GM20431 (cell line): ENCODE data around the gene EOLA2.
"Not testable (repeated sequence)": the region's sequence is repeated elsewhere in the genome, so short reads cannot be mapped to it uniquely, and the experiment has no call there.

ENCODE experiments used
- in situ Hi-C: fragments of 300-500 bp; cut with MseI, MboI; formaldehyde crosslinking; loops from one replicate; pipeline ENCODE4 v1.15.0; 2020; ENCODE audit warnings: low sequenced_read_pairs; ENCODE audit not compliant: unreplicated experiment

The EOLA2 gene

GRCh38 chrX:149938427-149938880 lies at the start of gene EOLA2:
EOLA2 (minus strand) TSS chrX:149938491; CDS start chrX:149933874, 4,617 bp downstream.
- in situ Hi-C loops, result no loop called here

GRCh38 chrX:149987613-149988012 lies 49.3 kb upstream of the EOLA2 start:
- in situ Hi-C loops, result no loop called here

GRCh38 chrX:149984411-149984810 lies 46.1 kb upstream of the EOLA2 start:
- in situ Hi-C loops, result no loop called here

DNA sequence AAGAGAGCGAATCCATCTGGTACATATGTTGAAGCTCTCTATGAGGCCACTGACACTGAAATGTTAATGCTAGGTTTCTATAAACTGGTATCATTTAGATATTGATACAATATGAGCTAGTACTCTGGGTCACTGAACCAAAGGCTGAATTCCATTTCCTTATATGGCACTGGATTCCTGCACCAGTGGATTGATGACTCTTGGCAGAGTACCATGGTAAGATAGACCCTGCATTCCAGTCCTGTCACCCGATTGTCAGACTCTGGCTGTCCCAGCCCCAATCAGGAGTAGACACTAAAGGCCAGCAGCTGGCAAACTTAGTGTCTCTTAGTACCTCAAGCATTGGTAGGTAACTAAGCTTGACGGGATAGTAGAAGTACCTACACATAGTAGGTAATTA lies 44.0 kb upstream of the EOLA2 start:
- in situ Hi-C loops, result no loop called here

DNA sequence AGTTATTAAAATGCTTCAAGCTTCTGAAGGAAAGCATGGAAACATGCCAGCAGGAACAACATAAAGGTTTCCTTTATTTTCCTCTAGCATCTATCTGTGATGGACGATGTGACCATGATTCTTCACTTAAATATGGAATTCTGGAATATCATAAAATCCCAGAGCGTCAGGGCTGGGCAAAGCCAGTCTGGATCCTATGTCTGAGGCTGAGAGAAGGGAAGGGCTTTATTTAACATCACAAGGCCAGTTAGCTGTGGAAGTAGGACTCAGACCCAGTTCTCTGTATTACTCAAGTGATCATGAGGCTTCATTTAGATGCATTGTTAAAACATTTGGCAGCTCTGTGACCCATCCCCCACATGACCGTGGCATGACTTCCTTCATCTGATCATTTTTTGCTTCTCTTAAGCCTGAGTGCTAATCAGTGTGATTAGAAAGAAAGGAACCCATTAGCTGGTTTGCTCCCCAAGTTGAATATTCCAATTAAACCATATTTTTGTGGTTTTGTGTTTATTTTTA lies 40.9 kb upstream of the EOLA2 start:
- in situ Hi-C loops, result no loop called here

DNA sequence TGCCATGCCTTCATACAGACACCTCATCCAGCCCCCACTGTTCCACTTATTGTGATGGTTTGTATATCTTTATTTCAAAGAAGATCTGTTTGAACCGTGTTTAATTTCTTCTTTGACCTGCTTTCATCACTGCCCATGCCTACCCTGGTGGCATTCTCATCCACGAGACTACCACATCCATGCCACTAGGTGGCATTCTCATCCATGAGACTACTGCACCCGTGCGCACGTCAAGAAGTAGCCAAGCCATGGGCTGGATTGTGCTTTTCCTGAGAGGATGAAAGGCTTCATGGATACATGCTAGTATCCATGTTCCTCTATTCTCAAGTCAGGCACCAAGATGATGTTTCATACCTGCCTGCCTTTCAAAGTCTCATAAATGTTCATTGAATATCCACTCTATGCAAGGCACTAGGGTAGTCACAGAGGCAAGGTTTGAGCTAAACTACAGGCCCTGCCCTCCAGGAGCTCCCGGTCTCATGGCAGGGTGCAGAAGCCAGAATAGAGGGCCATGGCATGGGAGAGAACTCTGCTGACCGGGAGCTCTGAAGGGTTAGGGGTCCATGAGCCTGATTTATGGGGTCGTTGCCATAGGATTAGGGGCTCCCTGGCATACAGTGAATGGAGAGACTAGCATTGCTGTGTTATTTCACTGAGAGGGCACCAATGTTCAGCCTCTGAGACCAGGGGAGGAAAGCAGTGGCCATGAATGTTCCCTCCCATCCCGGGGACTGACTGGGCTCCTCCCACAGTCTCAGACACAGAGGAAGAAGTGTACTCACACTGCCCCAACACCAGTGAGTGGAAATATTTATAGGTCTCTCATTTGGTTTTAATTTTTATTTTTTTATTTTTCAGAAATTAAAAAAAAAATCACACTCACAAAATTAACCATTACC lies 24.8 kb upstream of the EOLA2 start:
- in situ Hi-C loops, result no loop called here

DNA sequence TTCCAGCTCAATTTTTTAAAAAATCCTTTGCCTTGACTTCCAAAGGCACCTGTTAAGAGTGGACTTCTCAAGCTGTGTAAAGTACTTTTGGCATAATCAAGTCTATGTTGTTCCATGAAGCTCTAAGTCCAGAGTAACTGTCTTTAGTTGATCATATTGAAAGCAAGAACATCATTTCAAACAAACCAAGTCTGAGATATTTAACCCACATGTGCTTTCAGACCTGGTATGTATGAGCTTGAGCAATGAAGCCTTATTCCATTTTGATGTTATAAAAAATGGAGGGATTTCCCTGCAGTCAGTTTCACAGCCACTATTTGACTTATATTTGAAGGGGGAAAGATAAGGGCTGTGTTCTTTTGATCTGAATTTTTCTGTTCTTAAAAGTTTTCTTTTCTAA lies 23.7 kb upstream of the EOLA2 start:
- in situ Hi-C loops, result no loop called here

GRCh38 chrX:149961572-149961971 lies 23.3 kb upstream of the EOLA2 start:
- in situ Hi-C loops, result no loop called here

GRCh38 chrX:149950681-149951080 lies 12.4 kb upstream of the EOLA2 start:
- in situ Hi-C loops, result no loop called here

DNA sequence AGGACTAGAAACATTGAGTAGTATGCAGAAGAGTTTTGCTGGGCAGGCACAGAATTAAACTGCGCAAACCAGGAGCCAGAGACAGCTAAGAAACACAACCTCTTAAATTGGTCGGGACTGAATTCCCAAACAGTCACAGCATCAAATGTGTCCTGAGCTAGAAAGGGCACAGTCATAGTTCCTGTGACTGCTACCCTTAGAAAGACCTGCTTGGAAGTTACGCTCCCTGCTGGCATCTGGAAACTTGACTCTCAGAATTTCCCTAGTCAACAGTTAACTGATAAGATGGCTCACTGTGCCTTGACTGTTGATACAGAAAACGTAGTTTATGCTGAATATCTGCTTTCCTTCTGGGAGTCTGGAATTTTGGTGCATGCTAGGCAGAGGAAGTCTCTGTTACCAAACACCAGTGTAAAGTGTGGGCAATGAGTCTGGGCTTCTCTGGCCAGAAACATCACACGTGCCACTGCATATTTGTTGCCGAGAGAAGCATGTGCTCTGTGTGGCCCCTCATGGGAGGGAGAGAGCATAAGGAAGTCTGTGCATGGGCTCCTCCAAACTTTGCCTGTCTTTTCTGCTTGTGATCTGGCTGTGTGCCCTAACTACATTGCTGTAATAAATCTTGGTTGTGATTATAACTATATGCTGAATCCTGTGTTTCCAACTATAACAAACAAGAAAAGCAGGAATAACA lies 11.6 kb upstream of the EOLA2 start:
- in situ Hi-C loops, result no loop called here

DNA sequence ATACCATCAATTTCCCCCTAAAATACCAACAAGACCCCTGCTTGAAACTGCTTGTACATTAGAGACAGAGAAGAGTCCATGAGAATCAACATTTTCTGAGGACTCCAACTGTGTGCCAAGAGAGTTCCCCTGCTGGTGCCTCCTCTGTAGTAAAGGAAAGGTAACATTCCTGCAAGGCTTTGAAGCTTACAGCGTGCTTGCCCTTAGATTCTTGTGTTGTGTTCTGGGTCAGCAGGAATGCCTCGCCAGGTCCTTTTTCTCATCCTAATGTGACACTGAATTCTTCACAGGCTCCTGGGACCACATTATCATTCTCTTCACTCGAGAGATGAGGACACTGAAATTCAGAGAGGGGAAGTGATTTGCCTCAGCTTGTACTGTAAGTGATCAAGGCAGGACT lies 9.7 kb upstream of the EOLA2 start:
- in situ Hi-C loops, result no loop called here

DNA sequence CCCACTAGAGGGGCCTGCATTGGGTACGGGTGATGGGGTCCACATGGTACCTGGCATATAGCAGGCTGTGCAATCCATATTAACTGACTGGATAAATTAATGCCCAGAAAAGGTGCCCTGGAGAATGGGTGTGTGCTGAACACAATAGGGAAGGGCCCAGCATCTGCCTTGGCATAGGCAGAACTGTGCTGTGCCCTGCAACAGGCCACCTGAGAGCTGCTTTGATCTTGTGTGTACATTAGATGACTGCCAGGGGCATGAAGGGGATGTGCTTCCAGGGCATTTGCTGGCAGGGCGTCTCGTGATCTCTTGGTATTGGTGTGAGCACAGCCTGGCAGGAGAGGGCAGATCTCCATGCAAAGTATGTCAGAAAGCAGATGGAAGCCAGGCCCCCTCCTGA lies 8.6 kb upstream of the EOLA2 start:
- in situ Hi-C loops, result not testable (repeated sequence)

DNA sequence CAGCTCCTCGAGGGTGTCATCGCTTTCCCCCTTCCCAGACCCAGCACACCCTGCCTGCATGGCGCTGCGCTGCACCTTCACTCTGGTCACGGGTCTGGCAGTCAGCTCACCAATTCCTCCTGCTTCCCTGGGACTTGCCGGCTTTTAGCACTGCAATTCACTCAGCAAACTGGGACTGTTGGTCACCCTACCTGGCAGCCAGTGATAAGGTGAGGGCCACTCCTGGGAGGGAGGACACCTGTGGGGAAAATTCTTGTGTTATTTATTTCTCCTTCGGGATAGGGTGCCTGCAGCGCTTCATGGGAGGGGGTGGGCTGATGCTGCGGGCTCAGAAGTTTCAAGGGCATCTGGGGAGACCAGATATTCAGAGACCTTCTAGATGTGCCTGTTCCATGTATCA lies 7.5 kb upstream of the EOLA2 start:
- in situ Hi-C loops, result not testable (repeated sequence)

DNA sequence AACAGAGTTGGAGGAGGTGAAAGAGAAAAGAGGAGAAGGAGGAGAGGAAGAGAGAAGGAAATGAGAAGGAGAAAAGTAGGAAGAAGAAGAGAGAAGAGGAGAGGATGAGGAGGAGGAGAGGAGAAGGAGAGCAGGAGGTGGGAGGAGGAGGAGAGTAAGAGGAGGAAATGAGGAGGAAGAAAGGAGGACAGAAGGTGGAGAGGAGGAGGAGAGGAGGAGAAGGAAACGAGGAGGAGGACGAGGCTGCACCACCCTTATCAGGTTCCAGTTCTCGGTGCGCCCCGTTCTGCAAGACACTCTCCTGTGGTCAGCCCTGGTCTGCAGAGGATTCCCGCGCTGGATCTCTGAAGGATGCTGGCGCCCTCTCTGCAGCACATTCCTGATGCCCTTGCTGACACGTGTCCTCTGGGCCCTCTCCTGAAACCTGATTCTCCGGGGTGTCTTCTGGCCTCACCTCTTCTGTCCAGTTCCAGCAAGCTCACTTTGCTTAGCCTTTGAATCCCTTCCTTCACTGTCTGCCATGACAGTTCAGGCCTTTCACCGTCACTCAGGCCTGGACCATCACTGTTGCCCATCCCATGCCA lies 6.9 kb upstream of the EOLA2 start:
- in situ Hi-C loops, result not testable (repeated sequence)

DNA sequence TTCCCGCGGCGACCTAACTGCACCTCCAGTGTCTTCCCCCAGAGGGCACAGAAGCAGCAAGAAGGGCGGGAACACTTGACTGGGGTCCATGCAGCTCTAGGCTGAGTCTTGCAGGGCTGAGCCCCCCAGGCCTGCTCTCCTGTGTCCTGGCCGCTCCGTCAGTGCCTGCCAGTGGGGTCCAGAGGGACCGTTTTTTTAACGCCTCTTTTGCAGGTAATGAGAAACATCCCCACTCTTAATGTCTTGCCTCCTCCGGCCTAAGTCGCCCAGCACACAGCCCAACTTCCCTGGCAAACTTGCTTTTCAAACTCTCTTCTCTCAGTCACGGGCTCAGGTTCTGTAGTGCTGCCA lies 2.4 kb upstream of the EOLA2 start:
- in situ Hi-C loops, result not testable (repeated sequence)

DNA sequence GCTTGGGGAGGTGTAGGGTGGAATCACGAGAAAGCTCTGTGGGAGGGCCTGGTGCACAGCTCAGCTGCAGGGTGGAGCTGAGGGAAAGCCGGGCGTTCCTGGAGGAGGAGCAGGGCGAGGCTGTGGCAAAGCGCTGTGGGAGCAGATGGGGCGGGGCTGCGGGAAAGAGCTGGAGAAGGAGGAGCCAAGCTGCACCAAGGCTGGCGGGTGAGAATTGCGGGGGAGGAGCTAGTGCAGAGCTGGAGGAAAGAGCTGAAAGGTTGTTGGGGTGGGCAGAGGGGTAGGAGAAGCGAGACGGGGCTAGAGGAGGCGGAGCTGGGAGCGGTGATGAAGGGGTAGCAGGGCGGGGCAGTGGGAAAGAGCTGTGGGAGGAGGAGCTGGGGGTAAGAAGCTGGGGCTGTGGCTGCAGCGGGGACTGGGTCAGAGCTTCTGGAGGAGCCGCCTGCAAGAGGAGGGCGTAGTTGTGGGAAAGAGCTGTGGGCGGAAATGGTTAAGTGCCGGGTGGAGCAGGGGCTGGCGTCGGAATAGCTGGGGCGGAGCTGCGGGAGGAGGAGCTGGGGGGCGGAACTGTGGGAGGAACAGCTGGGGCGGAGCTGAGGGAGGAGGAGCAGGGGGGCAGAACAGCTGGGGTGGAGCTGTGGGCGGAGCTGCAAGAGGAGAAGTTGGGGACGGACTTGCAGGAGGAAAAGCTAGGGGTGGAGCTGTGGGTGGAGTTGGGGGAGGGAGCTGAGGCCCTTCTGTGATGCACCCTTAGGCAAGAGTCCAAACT lies 1.8 kb upstream of the EOLA2 start:
- in situ Hi-C loops, result no loop called here

GRCh38 chrX:149939655-149939904 lies 1.3 kb upstream of the EOLA2 start:
- in situ Hi-C loops, result no loop called here

- in situ Hi-C loops, result no loop called here
Measured at GRCh38 chrX:149938881-149939654, 777 bp upstream of the EOLA2 start.

GRCh38 chrX:149937871-149938426 lies 342 bp downstream of the EOLA2 start:
- in situ Hi-C loops, result no loop called here
